ENCODE results near the gene PEX16.
A peak's percentile ranks its signal among the peaks of the same experiment; 100 is the strongest.

The PEX16 gene

DNA sequence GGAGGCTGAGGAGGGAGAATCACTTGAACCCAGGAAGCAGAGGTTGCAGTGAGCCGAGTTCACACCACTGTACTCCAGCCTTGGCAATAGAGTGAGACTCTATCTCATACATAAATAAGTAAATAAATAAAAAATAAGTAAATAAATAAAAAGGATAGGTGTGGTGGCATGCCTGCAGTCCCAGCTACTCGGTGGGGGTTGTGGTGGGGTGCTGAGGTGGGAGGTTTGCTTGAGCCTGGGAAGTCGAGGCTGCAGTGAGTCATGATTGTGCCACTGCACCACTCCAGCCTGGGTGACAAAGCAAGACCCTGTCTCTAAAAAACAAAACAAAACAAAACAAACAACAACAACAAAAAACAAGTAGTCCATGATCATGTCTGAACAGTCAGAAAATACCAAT lies 7.9 kb upstream of the PEX16 start:
- DNase-seq (ENCODE audit: low spot score) = no peak
- POLR2A ChIA-PET (ENCODE audit: low non-redundant PET) = no interaction called here
- CTCF ChIA-PET = no interaction called here
- no peak for TF ChIP-seq CTCF (conservative IDR thresholded peaks at IDR 0.05; ENCODE audit: low read depth)
- peak overlapping the region; percentile 100 for H3K27ac ChIP-seq

DNA sequence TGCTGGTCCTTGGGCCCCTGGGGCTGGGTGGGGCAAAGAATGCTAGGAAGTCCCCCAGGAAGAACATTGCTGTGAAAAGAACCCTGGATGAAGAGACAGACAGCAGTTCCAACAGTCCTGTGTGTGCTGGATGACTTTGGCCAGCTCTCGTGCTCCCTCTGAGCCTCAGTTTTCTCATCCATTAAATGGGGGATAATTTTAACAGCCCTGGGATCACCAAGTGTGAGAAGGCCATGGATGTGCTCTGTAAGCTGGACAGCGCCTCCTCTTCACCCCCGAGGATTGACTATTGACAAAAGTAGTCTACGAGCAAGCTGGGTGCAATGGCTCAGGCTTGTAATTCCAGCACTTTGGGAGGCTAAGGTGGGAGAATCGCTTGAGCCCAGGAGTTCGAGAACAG lies 7.2 kb upstream of the PEX16 start:
- no peak for DNase-seq (ENCODE audit: low spot score)
- CTCF ChIA-PET = no interaction called here

GRCh38 chr11:45924036-45924915 lies 6.6 kb upstream of the PEX16 start:
- TF ChIP-seq CTCF (conservative IDR thresholded peaks at IDR 0.05; ENCODE audit: low read depth) = no peak
- DNase-seq (ENCODE audit: low spot score) = no peak
- ChIA-PET CTCF (interaction anchor here (0.6 to 1.9 kb wide), 3 partner anchors 41 to 1616 kb away, joined by 3 to 7 read pairs (median 6); no protein-coding TSS in a partner anchor), POLR2A (ENCODE audit: low non-redundant PET) (no interaction called here)
- H3K27ac ChIP-seq = peak overlapping the region; percentile 100

More for the DNA sequence above, 7.2 kb upstream of the PEX16 start:
- TF ChIP-seq CTCF (conservative IDR thresholded peaks at IDR 0.05; ENCODE audit: low read depth) = no peak
- POLR2A ChIA-PET (ENCODE audit: low non-redundant PET) = no interaction called here
- H3K27ac ChIP-seq = peak overlapping the region; percentile 100

GRCh38 chr11:45922425-45923082 lies 4.9 kb upstream of the PEX16 start, which contains the start of gene LARGE2:
TSS of gene LARGE2 (plus strand) at chr11:45922656. CDS start at chr11:45922883, 227 bp downstream.
- peak; percentile 84 for DNase-seq (ENCODE audit: low spot score)
- peak within 1 kb of the TSS; percentile 100 for H3K27ac ChIP-seq
- POLR2A ChIA-PET (ENCODE audit: low non-redundant PET) = interaction anchor here (0.6 kb wide), 1 partner anchor 9 kb away, joined by 4 read pairs; no protein-coding TSS in a partner anchor
- no peak for TF ChIP-seq CTCF (conservative IDR thresholded peaks at IDR 0.05; ENCODE audit: low read depth)
- CTCF ChIA-PET = interaction anchor here (0.8 to 1.9 kb wide), 4 partner anchors 8 to 50 kb away, joined by 3 to 7 read pairs (median 4); no protein-coding TSS in a partner anchor

DNA sequence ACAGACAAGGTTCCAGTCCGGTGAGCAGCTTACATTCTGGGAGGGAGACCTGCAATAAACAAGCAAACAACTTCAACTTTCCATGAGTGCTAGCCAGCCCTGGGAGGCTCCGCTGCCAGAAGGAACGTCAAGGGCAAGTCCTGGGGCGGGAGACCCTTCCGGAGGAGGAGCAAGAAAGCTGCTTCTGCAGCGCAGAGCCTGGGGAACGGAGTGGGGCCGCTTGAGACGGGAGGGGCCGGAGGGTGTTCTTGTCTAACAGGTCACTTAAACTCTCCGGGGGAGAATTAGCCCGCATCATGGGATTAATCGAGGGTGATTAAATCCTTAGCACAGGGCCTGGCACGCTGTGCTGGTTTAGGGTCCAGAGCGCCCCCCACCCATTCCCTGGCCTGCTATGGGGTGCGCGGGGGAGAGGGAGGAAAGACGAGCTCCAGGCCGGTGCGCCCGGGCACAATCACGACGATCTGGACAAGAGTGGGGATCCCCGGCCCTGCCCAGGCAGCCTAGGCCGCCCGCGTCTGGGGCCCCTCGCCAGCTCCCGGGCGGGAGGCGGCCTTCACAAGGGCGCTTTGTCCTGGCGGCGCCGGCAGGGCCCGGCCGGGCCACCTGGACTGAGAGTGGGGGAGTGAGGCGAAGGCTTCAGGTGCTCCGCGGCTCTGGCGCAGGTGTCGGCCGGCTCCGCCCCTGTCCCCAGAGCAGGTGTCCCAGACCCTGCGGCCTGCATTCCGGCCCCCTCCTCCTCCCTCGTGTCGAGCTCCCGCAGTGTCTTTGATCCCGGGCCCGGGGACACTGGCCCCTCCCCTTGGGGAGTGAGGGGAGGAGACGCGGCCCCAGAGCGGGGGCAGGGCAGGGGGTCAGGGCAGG lies 4.1 kb upstream of the PEX16 start:
- DNase-seq (ENCODE audit: low spot score) = no peak
- POLR2A ChIA-PET (ENCODE audit: low non-redundant PET) = interaction anchor here (0.6 kb wide), 1 partner anchor 9 kb away, joined by 4 read pairs; no protein-coding TSS in a partner anchor
- CTCF ChIA-PET = interaction anchor here (0.8 kb wide), 1 partner anchor 9 kb away, joined by 6 read pairs; no protein-coding TSS in a partner anchor
- TF ChIP-seq CTCF (conservative IDR thresholded peaks at IDR 0.05; ENCODE audit: low read depth) = no peak
- H3K27ac ChIP-seq = peak overlapping the region; percentile 100
